Cardiac muscle cell (in vitro differentiated cells and primary cell): ENCODE data around the gene MROH9. TPM values are rescaled to one million over a fixed set of nuclear protein-coding genes. Genes with fewer than 3 reads are reported as not detected.

Experiments
- DNase-seq, 2 donors: peaks; one replicate each; pipeline versions ENCODE4 v3.0.0 to v3.0.0-alpha.2; 2010 to 2017; ENCODE audit warnings: low read depth in 1 of 2, low spot score in 1 of 2
- H3K27ac ChIP-seq: fragments of 200-600 bp; sonication (generic); 2 replicates; pipeline ENCODE4 v1.5.1; 2016
- H3K27me3 ChIP-seq: fragments of 200-600 bp; sonication (generic); 2 replicates; pipeline ENCODE4 v1.6.0; 2016; ENCODE audit warnings: control low read depth
- H3K36me3 ChIP-seq: fragments of 200-600 bp; sonication (generic); 2 replicates; pipeline ENCODE4 v1.5.1; 2016; ENCODE audit warnings: control low read depth
- H3K4me1 ChIP-seq: fragments of 200-600 bp; sonication (generic); 2 replicates; pipeline ENCODE4 v1.8.1; 2017; ENCODE audit warnings: low read depth, mild to moderate bottlenecking, mixed run types
- H3K4me3 ChIP-seq: fragments of 200-600 bp; sonication (generic); 2 replicates; pipeline ENCODE4 v1.5.1; 2016; ENCODE audit warnings: mild to moderate bottlenecking
- H3K9me3 ChIP-seq: fragments of 200-600 bp; sonication (generic); 2 replicates; pipeline ENCODE4 v1.5.1; 2017; ENCODE audit warnings: low read depth, mild to moderate bottlenecking, control low read depth
- CTCF ChIP-seq: IDR thresholded peaks from 2 replicates; pipeline ENCODE4 v1.5.1; 2012; ENCODE audit warnings: low read depth, mild to moderate bottlenecking, low read length
- polyA plus RNA-seq: library from polyadenylated mRNA; unstranded; fragments of >200 nt; fragmentation: Nextera tagmentation; extraction: Ambion mirVana; gene quantifications from 2 replicates; pipeline ENCODE4 v1.2.1, GENCODE V29; 2016
- total RNA-seq: library from RNA; depleted of rRNA; stranded (reverse); fragments of >200 nt; gene quantifications from 2 replicates; pipeline ENCODE4 v1.2.3, GENCODE V29; 2016

MROH9 gene
- total and polyA plus RNA-seq, 2 experiments from 2014 or later, result not detected

GRCh38 chr1:171032822-171033702 is 97.7 kb downstream of the MROH9 start:
- Histone ChIP-seq H3K4me1 (no peaks in the 10 kb centered on the region), H3K27me3 (no peaks in the 10 kb centered on the region), H3K27ac (no peak overlapping the region), H3K36me3 (no peaks in the 10 kb centered on the region), H3K9me3 (no peaks in the 10 kb centered on the region), H3K4me3 (no peak overlapping the region)
- no peak for TF ChIP-seq CTCF
- no peak for DNase-seq

- no peak for DNase-seq
- Histone ChIP-seq H3K4me3 (no peak overlapping the region), H3K9me3 (no peaks in the 10 kb centered on the region), H3K4me1 (no peaks in the 10 kb centered on the region), H3K27me3 (no peaks in the 10 kb centered on the region), H3K27ac (no peak overlapping the region), H3K36me3 (no peaks in the 10 kb centered on the region)
- no peak for TF ChIP-seq CTCF
Observed at GRCh38 chr1:171037626-171038025, 102.3 kb downstream of the MROH9 start.

GRCh38 chr1:171038284-171038683 is 103.0 kb downstream of the MROH9 start:
- Histone ChIP-seq H3K9me3 (no peaks in the 10 kb centered on the region), H3K27ac (no peak overlapping the region), H3K36me3 (no peaks in the 10 kb centered on the region), H3K4me1 (no peaks in the 10 kb centered on the region), H3K27me3 (no peaks in the 10 kb centered on the region), H3K4me3 (no peak overlapping the region)
- TF ChIP-seq CTCF, result no peak
- DNase-seq, result no peak

DNA sequence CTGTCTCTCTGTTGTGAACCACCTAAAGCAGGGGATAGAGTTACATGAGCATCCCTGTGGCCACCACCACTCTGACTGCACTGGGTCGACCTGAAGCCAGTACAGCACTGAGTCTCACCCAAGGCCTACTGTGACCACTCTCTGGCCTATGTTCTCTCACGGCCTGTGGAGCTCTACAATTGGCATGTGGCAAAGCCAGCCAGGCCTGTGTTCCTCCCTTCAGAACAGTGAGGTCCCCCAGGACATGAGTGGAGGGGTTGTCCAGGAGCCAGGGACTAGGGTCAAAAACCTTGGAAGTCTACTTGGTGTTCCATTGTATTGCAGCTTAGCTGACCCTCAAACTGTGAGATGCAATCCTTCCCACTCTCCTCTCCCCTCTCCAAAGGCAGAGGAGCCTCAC is 112.7 kb downstream of the MROH9 start:
- H3K4me3 ChIP-seq, result no peak overlapping the region
- no peaks in the 10 kb centered on the region for H3K4me1 ChIP-seq
- no peaks in the 10 kb centered on the region for H3K36me3 ChIP-seq
- no peaks in the 10 kb centered on the region for H3K9me3 ChIP-seq
- TF ChIP-seq CTCF, result no peak
- DNase-seq, result no peak
- no peaks in the 10 kb centered on the region for H3K27me3 ChIP-seq
- no peak overlapping the region for H3K27ac ChIP-seq

DNA sequence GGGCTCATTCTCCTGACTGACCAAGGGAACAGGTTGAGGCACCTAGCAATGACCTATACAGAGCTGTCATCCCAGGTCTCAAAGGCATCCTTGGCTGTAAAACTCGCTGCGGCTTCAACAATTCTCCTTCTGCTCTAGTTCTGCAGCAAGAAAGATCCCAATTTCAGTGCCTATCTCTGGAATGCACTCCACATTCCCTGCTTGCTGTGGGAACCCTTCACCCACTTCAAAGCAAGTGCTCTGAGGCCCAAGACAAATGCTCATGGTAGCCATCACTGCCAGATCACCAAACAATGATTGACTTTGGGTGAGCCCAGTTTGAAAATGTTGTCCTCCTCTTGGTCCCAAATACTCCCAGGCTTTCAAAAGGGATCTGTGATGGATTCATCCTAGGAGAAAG is 117.6 kb downstream of the MROH9 start:
- Histone ChIP-seq H3K4me1 (no peaks in the 10 kb centered on the region), H3K27me3 (no peaks in the 10 kb centered on the region), H3K27ac (no peak overlapping the region), H3K4me3 (no peak overlapping the region), H3K36me3 (no peaks in the 10 kb centered on the region), H3K9me3 (no peaks in the 10 kb centered on the region)
- peak in 1 of 2 donors; percentile 2 for DNase-seq
- TF ChIP-seq CTCF, result no peak
